Lower lobe of right lung (tissue), 2 donors: Measurements from ENCODE around the gene TNXB. TPM values are rescaled to one million over a fixed set of nuclear protein-coding genes. Genes with fewer than 3 reads are reported as not detected.

Experiments used
- ATAC-seq, 2 donors: fragments of 200-7000 bp; cut with Tn5 transposase; one replicate each; pipeline ENCODE4 v1.9.1; 2020 to 2022; ENCODE audit warnings: mild to moderate bottlenecking in 2 of 2, moderate library complexity in 2 of 2
- DNase-seq: peaks from one replicate; pipeline ENCODE4 v3.0.0-alpha.2; 2020
- H3K27ac ChIP-seq: fragments of 200-600 bp; one replicate; pipeline ENCODE4 v1.8.0; 2022
- H3K27me3 ChIP-seq: fragments of 200-600 bp; one replicate; pipeline ENCODE4 v1.8.0; 2022; ENCODE audit warnings: low read depth
- H3K36me3 ChIP-seq: fragments of 200-600 bp; one replicate; pipeline ENCODE4 v1.8.0; 2022; ENCODE audit warnings: mild to moderate bottlenecking
- H3K4me1 ChIP-seq: fragments of 200-600 bp; one replicate; pipeline ENCODE4 v1.8.0; 2022
- H3K4me3 ChIP-seq: fragments of 200-600 bp; one replicate; pipeline ENCODE4 v1.8.0; 2022; ENCODE audit warnings: mild to moderate bottlenecking
- H3K9me3 ChIP-seq: fragments of 200-600 bp; one replicate; pipeline ENCODE4 v1.8.0; 2022
- intact Hi-C: fragments of 100-400 bp; cut with DNase I; formaldehyde crosslinking; loops from one replicate; pipeline ENCODE4 v1.11.0; 2022
- total RNA-seq: library from RNA; stranded (reverse); fragmentation: NEBNext Ultra II Directional; extraction: Animal tissue kit (Norgen Biotek cat#: 25700); gene quantifications from one replicate; pipeline ENCODE4 v1.2.1, GENCODE V29; 2021
- TF ChIP-seq, protein P1 (sequence below): fragments of 200-600 bp; IDR thresholded peaks from one replicate; pipeline ENCODE4 v1.8.0; 2022; ENCODE audit warnings: antibody characterized with exemption, mild to moderate bottlenecking
- donor health status: DM: no; HTN: yes; CAD: no; lungs with severe emphysema.

TNXB gene
- total RNA-seq, 1 donor from 2014 or later = 120 TPM

DNA sequence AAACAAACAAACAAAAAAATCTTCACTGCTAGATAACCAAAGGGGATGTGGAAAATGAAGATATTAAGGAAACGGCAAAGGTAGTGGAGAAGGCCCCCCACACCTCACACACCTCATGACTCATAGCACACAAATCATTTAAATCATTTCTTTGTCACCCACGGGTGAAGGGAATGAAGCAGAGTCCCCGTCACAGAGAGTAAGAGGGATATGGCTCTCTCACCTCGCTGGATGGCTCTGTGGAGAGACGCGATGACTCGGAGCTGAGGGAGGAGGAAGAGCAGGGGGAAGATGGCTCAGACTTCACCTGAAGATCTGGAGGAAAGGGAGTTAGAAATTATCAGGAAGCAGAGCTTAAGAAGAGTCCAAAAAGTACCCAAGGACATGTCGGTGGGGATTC lies 17.7 kb upstream of the TNXB start:
- TF ChIP-seq, protein P1, sequence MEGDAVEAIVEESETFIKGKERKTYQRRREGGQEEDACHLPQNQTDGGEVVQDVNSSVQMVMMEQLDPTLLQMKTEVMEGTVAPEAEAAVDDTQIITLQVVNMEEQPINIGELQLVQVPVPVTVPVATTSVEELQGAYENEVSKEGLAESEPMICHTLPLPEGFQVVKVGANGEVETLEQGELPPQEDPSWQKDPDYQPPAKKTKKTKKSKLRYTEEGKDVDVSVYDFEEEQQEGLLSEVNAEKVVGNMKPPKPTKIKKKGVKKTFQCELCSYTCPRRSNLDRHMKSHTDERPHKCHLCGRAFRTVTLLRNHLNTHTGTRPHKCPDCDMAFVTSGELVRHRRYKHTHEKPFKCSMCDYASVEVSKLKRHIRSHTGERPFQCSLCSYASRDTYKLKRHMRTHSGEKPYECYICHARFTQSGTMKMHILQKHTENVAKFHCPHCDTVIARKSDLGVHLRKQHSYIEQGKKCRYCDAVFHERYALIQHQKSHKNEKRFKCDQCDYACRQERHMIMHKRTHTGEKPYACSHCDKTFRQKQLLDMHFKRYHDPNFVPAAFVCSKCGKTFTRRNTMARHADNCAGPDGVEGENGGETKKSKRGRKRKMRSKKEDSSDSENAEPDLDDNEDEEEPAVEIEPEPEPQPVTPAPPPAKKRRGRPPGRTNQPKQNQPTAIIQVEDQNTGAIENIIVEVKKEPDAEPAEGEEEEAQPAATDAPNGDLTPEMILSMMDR = no peak
- no peaks in the 10 kb centered on the region for H3K9me3 ChIP-seq
- H3K4me3 ChIP-seq = peak overlapping the region; percentile 86
- DNase-seq (no peak), ATAC-seq (no peak)
- intact Hi-C loops = no loop called here
- no peaks in the 10 kb centered on the region for H3K27me3 ChIP-seq
- H3K4me1 ChIP-seq = peaks cover 31% of the 10 kb centered on the region
- H3K36me3 ChIP-seq = peaks cover 52% of the 10 kb centered on the region
- H3K27ac ChIP-seq = peak overlapping the region; percentile 80

DNA sequence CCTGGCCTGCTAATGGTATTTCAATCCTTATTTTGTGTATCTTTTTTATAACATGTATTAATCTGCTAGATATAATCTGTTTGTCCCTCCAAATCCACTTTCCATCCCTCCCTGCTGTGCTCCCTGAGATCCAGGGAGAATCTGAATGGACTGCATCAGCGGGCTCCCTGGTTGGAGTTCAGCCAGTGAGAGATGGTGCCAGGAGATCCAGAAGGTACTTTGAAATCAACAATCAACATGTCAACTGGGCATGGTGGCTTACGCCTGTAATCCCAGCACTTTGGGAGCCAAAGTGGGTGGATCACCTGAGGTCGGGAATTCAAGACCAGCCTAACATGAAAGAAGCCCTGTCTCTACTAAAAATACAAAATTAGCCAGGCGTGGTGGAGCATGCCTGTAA lies 14.5 kb upstream of the TNXB start:
- DNase-seq = no peak
- no peaks in the 10 kb centered on the region for H3K9me3 ChIP-seq
- peaks cover 33% of the 10 kb centered on the region for H3K4me1 ChIP-seq
- H3K4me3 ChIP-seq = no peak overlapping the region
- ATAC-seq = no peak
- intact Hi-C loops = no loop called here
- no peak overlapping the region for H3K27ac ChIP-seq
- H3K36me3 ChIP-seq = peaks cover 83% of the 10 kb centered on the region
- no peaks in the 10 kb centered on the region for H3K27me3 ChIP-seq
- TF ChIP-seq, protein P1 = no peak

DNA sequence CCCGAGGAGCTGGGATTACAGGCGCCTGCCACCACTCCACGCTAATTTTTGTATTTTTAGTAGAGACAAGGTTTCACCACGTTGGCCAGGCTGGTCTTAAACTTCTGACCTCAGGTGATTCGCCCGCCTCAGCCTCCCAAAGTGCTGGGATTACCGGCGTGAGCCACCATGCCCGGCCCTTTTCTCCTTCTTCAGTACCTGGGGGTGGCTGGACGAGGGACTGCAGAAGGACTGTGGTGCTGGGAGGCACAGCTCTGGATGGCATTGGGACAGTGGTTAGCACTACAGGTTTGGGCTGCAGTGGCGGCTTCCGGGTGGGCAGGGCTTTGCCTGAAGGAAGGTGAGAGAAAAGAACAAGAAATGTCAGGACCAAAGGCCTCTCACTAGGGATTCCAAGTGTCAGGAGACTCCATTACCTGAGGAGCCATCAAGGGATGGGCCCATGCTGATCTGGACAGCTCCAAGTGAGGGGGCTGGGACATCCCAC lies 11.5 kb upstream of the TNXB start:
- TF ChIP-seq, protein P1 = no peak
- Histone ChIP-seq H3K9me3 (no peaks in the 10 kb centered on the region), H3K36me3 (peaks cover 99% of the 10 kb centered on the region), H3K4me1 (peaks cover 21% of the 10 kb centered on the region), H3K27me3 (no peaks in the 10 kb centered on the region), H3K4me3 (no peak overlapping the region), H3K27ac (no peak overlapping the region)
- ATAC-seq (no peak), DNase-seq (no peak)
- intact Hi-C loops = no loop called here

DNA sequence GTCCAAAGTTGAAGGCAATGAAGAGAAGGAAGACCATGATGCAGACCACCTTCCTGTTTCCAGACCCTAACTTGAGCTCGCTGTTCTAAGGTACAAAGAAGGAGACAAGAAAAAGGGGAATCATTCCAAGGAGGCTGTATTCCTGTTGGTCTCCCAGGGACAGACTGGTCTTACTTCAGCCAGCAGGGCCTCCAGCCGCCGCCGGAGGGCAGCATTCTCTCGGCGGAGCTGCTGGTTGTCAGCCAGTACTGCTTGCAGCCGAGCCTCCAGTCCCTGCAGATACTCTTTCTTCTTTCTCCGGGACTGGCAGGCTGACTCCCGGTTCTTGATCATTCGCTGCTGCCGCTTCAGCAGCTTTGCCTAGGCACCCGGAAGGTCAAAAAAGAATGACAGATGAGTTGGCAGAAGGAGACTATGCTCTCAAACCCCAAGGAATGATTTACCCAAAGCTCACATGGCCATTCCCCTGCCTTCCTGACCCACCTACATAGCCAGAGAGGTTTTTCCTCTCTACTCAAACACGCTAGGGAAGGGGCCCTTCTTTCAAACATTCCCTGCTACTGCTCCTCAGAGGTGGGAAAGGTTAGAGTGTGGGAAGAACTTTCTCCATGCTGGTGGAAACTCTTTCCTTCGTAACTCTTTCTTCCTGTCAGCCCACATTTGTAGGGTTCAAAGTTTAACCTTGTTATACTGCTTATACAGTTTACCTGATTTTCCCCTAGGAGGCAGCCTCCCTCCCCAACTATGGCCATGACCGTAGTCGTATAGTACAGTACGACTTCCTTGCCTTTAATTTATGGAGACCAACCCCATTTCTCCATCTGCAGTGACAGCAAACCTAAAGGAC lies 9.9 kb upstream of the TNXB start:
- DNase-seq = peak; percentile 90
- Histone ChIP-seq H3K9me3 (no peaks in the 10 kb centered on the region), H3K27me3 (no peaks in the 10 kb centered on the region), H3K36me3 (peaks cover 87% of the 10 kb centered on the region), H3K4me1 (peaks cover 32% of the 10 kb centered on the region), H3K27ac (peak overlapping the region; percentile 59), H3K4me3 (no peak overlapping the region)
- TF ChIP-seq, protein P1 = peak; percentile 95
- peak; percentile 79 to 87 for ATAC-seq
- intact Hi-C loops = no loop called here

DNA sequence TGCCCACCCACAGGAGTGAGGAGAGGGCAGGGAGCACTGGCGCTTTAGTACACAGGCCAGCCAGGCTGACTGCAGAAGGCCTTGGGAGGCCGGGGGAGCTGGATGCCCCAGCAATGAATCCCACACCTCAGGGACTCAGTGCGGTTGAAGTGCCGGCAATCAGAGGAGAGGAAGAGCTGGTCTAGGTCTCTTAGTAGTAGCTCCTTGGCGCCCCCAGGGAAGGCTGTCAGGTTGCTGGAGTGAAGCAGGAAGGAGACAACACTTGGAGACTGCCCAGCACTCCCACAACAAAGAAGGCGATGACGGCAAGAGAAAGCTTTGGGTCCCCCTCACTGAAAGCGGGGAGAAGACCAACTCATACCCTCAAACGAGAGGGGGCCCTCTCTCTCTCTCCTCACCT lies 8.3 kb upstream of the TNXB start:
- TF ChIP-seq, protein P1 = no peak
- Histone ChIP-seq H3K27me3 (no peaks in the 10 kb centered on the region), H3K9me3 (no peaks in the 10 kb centered on the region), H3K4me1 (peaks cover 47% of the 10 kb centered on the region), H3K27ac (peak overlapping the region; percentile 15), H3K36me3 (peaks cover 72% of the 10 kb centered on the region), H3K4me3 (no peak overlapping the region)
- no peak for DNase-seq
- intact Hi-C loops = no loop called here
- ATAC-seq = no peak
